ENCODE data around the gene PSME4.

- TF ChIP-seq CTCF (IDR thresholded peaks at IDR 0.05) (no peak), POLR2A (IDR thresholded peaks at IDR 0.05) (no peak), POLR2AphosphoS5 (IDR thresholded peaks at IDR 0.05) (no peak)
Observed at GRCh38 chr2:53896864-53897263, 73.9 kb downstream of the PSME4 start.

All from prostate gland (tissue), 2 donors.